AG04449 (cell line): Measurements from ENCODE around the gene NELL2.
"Not testable (repeated sequence)": the region's sequence is repeated elsewhere in the genome, so short reads cannot be mapped to it uniquely, and the experiment has no call there.

ENCODE experiments used
- CTCF ChIA-PET: fragments of 350-600 bp; formaldehyde crosslinking; extraction: SDS; loops from one replicate; lab custom pipeline; 2021; ENCODE audit warnings: antibody characterized with exemption; lab: Yijun Ruan, JAX
- POLR2A ChIA-PET: fragments of 400-600, 350-600 bp; formaldehyde crosslinking; extraction: SDS; loops from one replicate; lab custom pipeline; 2020; ENCODE audit warnings: antibody characterized with exemption, inconsistent platforms; lab: Yijun Ruan, JAX
- DNase-seq: peaks from one replicate; pipeline ENCODE4 v3.0.0-alpha.2; 2010; ENCODE audit warnings: low read depth, low spot score
- H3K4me3 ChIP-seq: 2 replicates; pipeline ENCODE4 v1.5.1; 2011; ENCODE audit warnings: low read depth, mild to moderate bottlenecking, control low read depth, low read length
- TF ChIP-seq, protein P1 (sequence below): IDR thresholded peaks from one replicate; pipeline ENCODE4 v1.5.1; 2011; ENCODE audit warnings: mild to moderate bottlenecking, moderate library complexity, low read length, control low read depth, inconsistent platforms; ENCODE audit not compliant: insufficient read depth; ENCODE audit errors: missing control alignments

NELL2 gene

DNA sequence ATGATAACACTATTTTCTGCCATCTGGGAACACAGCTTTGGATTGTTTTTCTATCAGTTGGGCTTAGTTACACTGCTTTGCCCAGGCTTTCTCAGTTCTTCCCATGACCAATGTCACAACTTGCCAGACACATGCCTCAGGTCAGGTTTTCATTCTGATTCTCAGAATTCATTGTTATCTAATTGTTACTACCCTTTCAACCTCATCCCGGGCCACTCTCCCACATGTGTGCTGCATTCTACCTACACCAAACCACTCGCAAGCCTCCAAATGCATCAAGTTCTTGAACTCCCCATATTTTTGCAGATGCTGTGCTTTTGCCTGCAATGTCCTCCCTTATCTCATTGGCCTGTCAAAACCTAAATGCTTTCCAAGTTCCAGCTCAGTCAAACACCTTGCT is 36.3 kb downstream of the NELL2 start:
- no peak overlapping the region for H3K4me3 ChIP-seq
- ChIA-PET CTCF (no interaction called here), POLR2A (no interaction called here)
- DNase-seq: no peak
- TF ChIP-seq, protein P1, sequence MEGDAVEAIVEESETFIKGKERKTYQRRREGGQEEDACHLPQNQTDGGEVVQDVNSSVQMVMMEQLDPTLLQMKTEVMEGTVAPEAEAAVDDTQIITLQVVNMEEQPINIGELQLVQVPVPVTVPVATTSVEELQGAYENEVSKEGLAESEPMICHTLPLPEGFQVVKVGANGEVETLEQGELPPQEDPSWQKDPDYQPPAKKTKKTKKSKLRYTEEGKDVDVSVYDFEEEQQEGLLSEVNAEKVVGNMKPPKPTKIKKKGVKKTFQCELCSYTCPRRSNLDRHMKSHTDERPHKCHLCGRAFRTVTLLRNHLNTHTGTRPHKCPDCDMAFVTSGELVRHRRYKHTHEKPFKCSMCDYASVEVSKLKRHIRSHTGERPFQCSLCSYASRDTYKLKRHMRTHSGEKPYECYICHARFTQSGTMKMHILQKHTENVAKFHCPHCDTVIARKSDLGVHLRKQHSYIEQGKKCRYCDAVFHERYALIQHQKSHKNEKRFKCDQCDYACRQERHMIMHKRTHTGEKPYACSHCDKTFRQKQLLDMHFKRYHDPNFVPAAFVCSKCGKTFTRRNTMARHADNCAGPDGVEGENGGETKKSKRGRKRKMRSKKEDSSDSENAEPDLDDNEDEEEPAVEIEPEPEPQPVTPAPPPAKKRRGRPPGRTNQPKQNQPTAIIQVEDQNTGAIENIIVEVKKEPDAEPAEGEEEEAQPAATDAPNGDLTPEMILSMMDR: no peak

DNA sequence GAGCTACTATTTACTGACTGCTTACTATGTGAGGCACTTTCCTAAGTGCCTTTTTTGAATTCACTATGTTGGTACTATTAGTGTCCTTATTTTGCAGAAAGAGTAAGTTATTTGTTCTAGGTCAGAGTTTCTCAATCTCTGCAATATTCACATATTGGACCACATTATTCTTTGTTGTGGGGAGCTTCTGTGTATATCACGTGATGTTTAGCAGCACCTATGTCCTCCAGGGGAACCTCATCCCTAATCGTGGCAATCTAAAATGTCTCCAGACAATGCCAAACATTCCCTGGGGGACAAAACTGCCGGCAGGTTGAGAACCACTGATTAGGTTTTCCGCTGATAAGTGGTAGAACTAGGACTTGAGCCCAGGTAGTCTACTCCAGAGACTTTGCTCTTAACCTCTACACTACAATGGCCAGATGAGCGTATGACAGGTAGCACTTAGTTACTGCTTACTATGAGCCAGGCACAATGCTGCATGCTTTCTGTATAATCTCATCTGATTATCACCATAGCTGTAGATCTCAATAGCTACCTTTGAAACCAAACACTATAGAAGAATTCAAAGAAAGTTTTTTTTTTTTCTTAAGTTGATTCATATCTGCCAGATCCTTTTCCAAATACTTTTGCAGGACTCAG is 38.9 kb downstream of the NELL2 start:
- CTCF ChIA-PET: no interaction called here
- TF ChIP-seq, protein P1: no peak
- POLR2A ChIA-PET: no interaction called here
- no peak for DNase-seq
- no peak overlapping the region for H3K4me3 ChIP-seq

- DNase-seq: no peak
- H3K4me3 ChIP-seq: no peak overlapping the region
- TF ChIP-seq, protein P1: no peak
- POLR2A ChIA-PET: no interaction called here
- CTCF ChIA-PET: no interaction called here
These were observed 40.3 kb downstream of the NELL2 start for GRCh38 chr12:44835641-44836379.

GRCh38 chr12:44834996-44835395 is 41.1 kb downstream of the NELL2 start:
- CTCF ChIA-PET, DNase-seq, H3K4me3 ChIP-seq, POLR2A ChIA-PET: not testable (repeated sequence)

DNA sequence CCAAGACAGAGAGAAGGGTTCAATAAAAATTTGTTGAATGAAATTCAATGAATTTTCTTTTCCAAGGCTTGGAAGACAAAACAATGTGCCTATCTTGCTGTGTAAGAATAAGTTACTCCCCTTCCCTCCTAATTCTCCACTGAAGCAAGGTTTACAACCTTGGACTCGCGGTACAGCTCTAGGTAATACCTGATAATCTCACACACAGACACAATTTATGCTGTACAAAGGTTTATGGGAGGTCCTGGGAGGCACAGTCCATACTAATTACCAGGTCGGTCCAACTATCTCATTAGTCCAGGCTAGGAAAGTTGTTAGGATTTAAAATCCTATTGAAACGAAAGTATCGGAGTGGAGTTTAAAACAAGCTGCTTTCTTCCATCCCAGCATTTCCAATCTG is 42.6 kb downstream of the NELL2 start:
- ChIA-PET POLR2A (no interaction called here), CTCF (no interaction called here)
- no peak for DNase-seq
- TF ChIP-seq, protein P1: no peak
- no peak overlapping the region for H3K4me3 ChIP-seq

DNA sequence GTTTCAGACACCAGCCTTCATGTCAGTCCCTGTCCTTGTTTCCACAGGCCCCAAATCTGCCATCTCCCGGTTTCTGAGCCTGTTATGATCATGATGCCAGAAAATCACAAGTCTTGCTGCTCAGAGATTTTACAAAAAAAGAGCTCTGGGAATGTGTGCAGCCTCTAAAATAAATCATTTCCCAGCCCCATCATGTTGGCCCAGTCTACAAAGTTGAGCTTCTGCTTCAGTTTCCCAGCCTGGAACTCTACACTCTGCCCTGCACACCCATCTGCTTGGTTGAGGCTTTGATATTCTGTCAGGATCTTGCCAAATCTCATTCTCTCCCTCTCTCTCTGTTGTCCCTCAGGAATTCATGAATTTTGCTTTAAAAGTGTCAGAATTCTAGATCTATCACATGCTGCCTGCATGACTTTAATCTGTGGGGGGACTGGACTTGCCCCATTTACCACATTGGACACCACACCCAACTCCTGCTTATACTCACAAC is 45.5 kb downstream of the NELL2 start:
- TF ChIP-seq, protein P1: no peak
- no peak overlapping the region for H3K4me3 ChIP-seq
- ChIA-PET CTCF (no interaction called here), POLR2A (no interaction called here)
- DNase-seq: no peak

GRCh38 chr12:44829045-44829444 is 47.1 kb downstream of the NELL2 start:
- H3K4me3 ChIP-seq: no peak overlapping the region
- DNase-seq: no peak
- TF ChIP-seq, protein P1: no peak
- ChIA-PET POLR2A (no interaction called here), CTCF (no interaction called here)
